CD14-positive monocyte (primary cell): ENCODE results near the gene SLC16A11. TPM values are rescaled to one million over a fixed set of nuclear protein-coding genes. Genes with fewer than 3 reads are reported as not detected.
A peak's percentile ranks its signal among the peaks of the same experiment; 100 is the strongest.

ENCODE experiments used
- DNase-seq, 3 donors: peaks; one replicate each; pipeline ENCODE4 v3.0.0-alpha.2; 2011 to 2022
- H2AFZ ChIP-seq: 2 replicates; pipeline ENCODE4 v1.6.0; 2012; ENCODE audit warnings: mild to moderate bottlenecking, low read depth, low read length, inconsistent platforms; ENCODE audit not compliant: insufficient read depth, poor library complexity, severe bottlenecking
- H3K27ac ChIP-seq, 2 donors: 1 replicate in 1 of 2; 2 replicates in 1 of 2; pipeline ENCODE4 v1.5.1; 2012 to 2013; ENCODE audit warnings: low read length in 2 of 2, control low read depth in 1 of 2, inconsistent platforms in 1 of 2, low read depth in 1 of 2, mild to moderate bottlenecking in 1 of 2
- H3K27me3 ChIP-seq, 2 donors: one replicate each; pipeline versions ENCODE4 v1.6.0 to v1.6.1; 2011 to 2013; ENCODE audit warnings: low read length in 2 of 2; ENCODE audit not compliant: control insufficient read depth in 2 of 2, insufficient read depth in 2 of 2
- H3K36me3 ChIP-seq, 2 donors: replicated peaks in 1 of 2; 1 replicate in 1 of 2; 2 replicates in 1 of 2; pipeline versions ENCODE4 v1.5.1 to v1.6.1; 2012 to 2013; ENCODE audit warnings: low read length in 2 of 2, control low read depth in 1 of 2, inconsistent platforms in 1 of 2, mild to moderate bottlenecking in 1 of 2; ENCODE audit not compliant: insufficient read depth in 2 of 2, control insufficient read depth in 1 of 2
- H3K4me1 ChIP-seq, 2 donors: 1 replicate in 1 of 2; 2 replicates in 1 of 2; pipeline versions ENCODE4 v1.5.1 to v1.6.1; 2012 to 2013; ENCODE audit warnings: low read length in 2 of 2, control low read depth in 1 of 2, inconsistent platforms in 1 of 2, mild to moderate bottlenecking in 1 of 2, moderate library complexity in 1 of 2; ENCODE audit not compliant: insufficient read depth in 2 of 2, control insufficient read depth in 1 of 2
- H3K4me2 ChIP-seq: replicated peaks from 2 replicates; pipeline ENCODE3; 2012; ENCODE audit warnings: low read length, moderate library complexity, mild to moderate bottlenecking; ENCODE audit not compliant: poor library complexity, severe bottlenecking; ENCODE audit errors: extremely low read depth
- H3K4me3 ChIP-seq, 3 experiments: fragments of 200-600 bp in 1 of 3; sonication (generic) in 1 of 3; replicated peaks in 1 of 3; 1 replicate in 2 of 3; 2 replicates in 1 of 3; pipeline ENCODE4 v1.5.1; 2011 to 2013; ENCODE audit warnings: low read length in 3 of 3, mild to moderate bottlenecking in 3 of 3, control low read depth in 2 of 3, low read depth in 2 of 3, inconsistent platforms in 1 of 3, moderate library complexity in 1 of 3
- H3K79me2 ChIP-seq: 2 replicates; pipeline ENCODE4 v1.6.0; 2012; ENCODE audit warnings: mild to moderate bottlenecking, control low read depth, inconsistent platforms, low read length, moderate library complexity; ENCODE audit not compliant: insufficient read depth
- H3K9ac ChIP-seq: 2 replicates; pipeline ENCODE4 v1.6.0; 2017; ENCODE audit warnings: low read length, mild to moderate bottlenecking; ENCODE audit not compliant: insufficient read depth, poor library complexity, severe bottlenecking
- H3K9me3 ChIP-seq, 2 donors: replicated peaks in 1 of 2; 1 replicate in 1 of 2; 2 replicates in 1 of 2; pipeline versions ENCODE4 v1.5.1 to v1.6.1; 2012 to 2013; ENCODE audit warnings: low read length in 2 of 2, control low read depth in 1 of 2; ENCODE audit not compliant: control insufficient read depth in 1 of 2, insufficient read depth in 1 of 2
- H4K20me1 ChIP-seq: 2 replicates; pipeline ENCODE4 v1.6.0; 2012; ENCODE audit warnings: mild to moderate bottlenecking, low read length, control low read depth, moderate library complexity; ENCODE audit not compliant: insufficient read depth
- H3K27ac Mint-ChIP-seq, 7 donors: one replicate each; pipeline ENCODE4 v1.8.0; 2020; ENCODE audit warnings: mild to moderate bottlenecking in 7 of 7, mixed read lengths in 7 of 7, moderate library complexity in 6 of 7, inconsistent platforms in 2 of 7
- H3K27me3 Mint-ChIP-seq, 3 donors: one replicate each; pipeline ENCODE4 v1.8.0; 2021 to 2022; ENCODE audit warnings: low read depth in 3 of 3, mild to moderate bottlenecking in 3 of 3, mixed read lengths in 3 of 3, moderate library complexity in 3 of 3, inconsistent platforms in 1 of 3
- H3K36me3 Mint-ChIP-seq, 2 donors: one replicate each; pipeline ENCODE4 v1.8.0; 2020; ENCODE audit warnings: mixed read lengths in 2 of 2, inconsistent platforms in 1 of 2, mild to moderate bottlenecking in 1 of 2
- H3K4me1 Mint-ChIP-seq: one replicate; pipeline ENCODE4 v1.8.0; 2020; ENCODE audit warnings: mild to moderate bottlenecking, mixed read lengths
- H3K4me3 Mint-ChIP-seq, 2 donors: one replicate each; pipeline ENCODE4 v1.8.0; 2020; ENCODE audit warnings: mild to moderate bottlenecking in 2 of 2, mixed read lengths in 2 of 2, moderate library complexity in 1 of 2
- H3K9me3 Mint-ChIP-seq, 7 donors: one replicate each; pipeline ENCODE4 v1.8.0; 2020 to 2022; ENCODE audit warnings: mixed read lengths in 7 of 7, mild to moderate bottlenecking in 6 of 7, moderate library complexity in 6 of 7, inconsistent platforms in 2 of 7
- WGBS: methylation state at CpG from one replicate; pipeline ENCODE4 v1.1.5; 2013; ENCODE audit warnings: missing lambda C conversion rate; ENCODE audit not compliant: insufficient coverage; 5-methylcytosine and 5-hydroxymethylcytosine counted together
- intact Hi-C, 2 donors: fragments of 100-400 bp; cut with micrococcal nuclease; formaldehyde crosslinking; loops; one replicate each; pipeline versions ENCODE4 v1.15.0 to v1.15.1; 2023
- polyA plus RNA-seq, 3 donors: library from polyadenylated mRNA; depleted of rRNA in 1 of 3; unstranded in 2 of 3; stranded (reverse) in 1 of 3; fragments of 300-500 nt in 2 of 3; fragments of >200 nt in 1 of 3; fragmentation: Illumina TruSeq in 2 of 3; gene quantifications; 1 replicate in 2 of 3; 2 replicates in 1 of 3; pipeline ENCODE4 v1.2.3, GENCODE V29; 2012 to 2021
- TF ChIP-seq, protein P1 (sequence below): fragments of 200-600 bp; IDR thresholded peaks from one replicate; pipeline ENCODE4 v1.8.0; 2022; ENCODE audit warnings: antibody characterized with exemption, mild to moderate bottlenecking

Gene SLC16A11
- polyA plus RNA-seq, 3 donors = not detected

DNA sequence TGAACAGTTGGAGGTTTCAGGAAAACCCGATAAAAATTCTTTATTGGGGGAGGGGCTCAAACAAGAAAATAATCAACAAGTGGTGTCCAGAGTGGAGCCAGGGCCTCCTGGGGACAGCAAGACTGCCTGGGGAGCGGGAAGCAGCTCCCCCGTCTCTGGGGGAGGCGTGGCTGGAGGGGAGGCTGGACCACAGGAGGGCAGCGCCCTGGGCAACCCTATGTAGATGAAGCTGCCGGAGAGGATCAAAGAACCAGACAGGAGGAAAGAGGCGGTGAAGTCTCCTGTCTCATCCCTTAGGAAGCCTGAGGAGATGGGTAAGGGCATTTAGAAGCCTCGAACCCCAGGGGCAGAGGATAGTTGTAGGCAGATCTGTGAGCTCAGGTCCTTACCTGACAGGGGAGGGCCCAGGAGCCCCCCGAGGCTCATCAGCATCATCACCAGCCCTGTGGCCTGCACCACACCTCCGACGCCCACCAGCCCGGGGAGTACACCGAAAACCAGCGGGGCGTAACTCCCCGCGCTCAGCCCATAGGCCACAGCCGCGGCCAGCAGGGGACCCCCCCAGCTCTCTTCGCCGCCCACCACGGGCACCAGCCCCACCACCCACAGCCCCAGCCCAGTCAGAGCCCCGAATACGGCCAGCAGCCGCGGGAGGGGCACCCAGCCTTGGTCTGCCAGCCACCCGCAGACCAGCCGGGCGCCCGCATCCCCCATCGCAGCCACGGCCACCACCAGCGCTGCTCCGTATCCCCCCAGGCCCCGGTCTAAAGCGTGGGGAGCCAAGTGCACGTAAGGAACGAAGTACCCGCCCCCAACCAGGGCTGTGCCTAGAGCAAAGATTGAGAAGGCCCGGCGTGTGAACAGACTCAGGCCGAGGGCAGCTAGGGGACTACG lies 2.0 kb downstream of the SLC16A11 start:
- H3K36me3 Mint-ChIP-seq = peaks cover 5 to 12% of the 10 kb centered on the region in 2 donors
- Histone ChIP-seq H3K27me3 (peaks cover 32 to 46% of the 10 kb centered on the region in 2 donors), H3K4me2 (peak overlapping the region; percentile 79), H3K79me2 (peaks cover under 1% of the 10 kb centered on the region), H3K9ac (no peak overlapping the region), H2AFZ (peak overlapping the region; percentile 48), H3K4me1 (peaks cover 35 to 36% of the 10 kb centered on the region in 2 donors), H3K4me3 (peak overlapping the region in 1 of 3 experiments; percentile 63), H3K9me3 (peaks cover 0 to 4% of the 10 kb centered on the region in 2 donors), H4K20me1 (peaks cover 4% of the 10 kb centered on the region), H3K36me3 (no peaks in the 10 kb centered on the region), H3K27ac (no peak overlapping the region)
- H3K9me3 Mint-ChIP-seq = peaks cover 0 to 11% (median 4%) of the 10 kb centered on the region in 7 donors
- TF ChIP-seq, protein P1, sequence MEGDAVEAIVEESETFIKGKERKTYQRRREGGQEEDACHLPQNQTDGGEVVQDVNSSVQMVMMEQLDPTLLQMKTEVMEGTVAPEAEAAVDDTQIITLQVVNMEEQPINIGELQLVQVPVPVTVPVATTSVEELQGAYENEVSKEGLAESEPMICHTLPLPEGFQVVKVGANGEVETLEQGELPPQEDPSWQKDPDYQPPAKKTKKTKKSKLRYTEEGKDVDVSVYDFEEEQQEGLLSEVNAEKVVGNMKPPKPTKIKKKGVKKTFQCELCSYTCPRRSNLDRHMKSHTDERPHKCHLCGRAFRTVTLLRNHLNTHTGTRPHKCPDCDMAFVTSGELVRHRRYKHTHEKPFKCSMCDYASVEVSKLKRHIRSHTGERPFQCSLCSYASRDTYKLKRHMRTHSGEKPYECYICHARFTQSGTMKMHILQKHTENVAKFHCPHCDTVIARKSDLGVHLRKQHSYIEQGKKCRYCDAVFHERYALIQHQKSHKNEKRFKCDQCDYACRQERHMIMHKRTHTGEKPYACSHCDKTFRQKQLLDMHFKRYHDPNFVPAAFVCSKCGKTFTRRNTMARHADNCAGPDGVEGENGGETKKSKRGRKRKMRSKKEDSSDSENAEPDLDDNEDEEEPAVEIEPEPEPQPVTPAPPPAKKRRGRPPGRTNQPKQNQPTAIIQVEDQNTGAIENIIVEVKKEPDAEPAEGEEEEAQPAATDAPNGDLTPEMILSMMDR = no peak
- peak overlapping the region; percentile 50 to 81 for H3K4me3 Mint-ChIP-seq
- intact Hi-C loops = loop anchor here in 1 of 2 donors (5.0 kb wide), 1 partner anchor 250 kb away; the partner anchor contains the start of gene YBX2
- no peak overlapping the region for H3K27ac Mint-ChIP-seq
- H3K27me3 Mint-ChIP-seq = peaks cover 38 to 55% (median 50%) of the 10 kb centered on the region in 3 donors
- DNase-seq = no peak
- H3K4me1 Mint-ChIP-seq = peaks cover 41% of the 10 kb centered on the region
- 30% methylated on average over 36 of the region's 43 CpGs for WGBS

- no peak overlapping the region for H3K9ac ChIP-seq
- DNase-seq = no peak
- H3K36me3 ChIP-seq = no peaks in the 10 kb centered on the region
- H3K4me2 ChIP-seq = no peak overlapping the region
- no peak overlapping the region for H3K4me3 Mint-ChIP-seq
- WGBS = 85% methylated on average over 3 of the region's 5 CpGs
- H3K27me3 Mint-ChIP-seq = peaks cover 31 to 44% (median 44%) of the 10 kb centered on the region in 3 donors
- peaks cover 0 to 11% (median 4%) of the 10 kb centered on the region in 7 donors for H3K9me3 Mint-ChIP-seq
- intact Hi-C loops = loop anchor here in 1 of 2 donors (5.0 kb wide), 1 partner anchor 252 kb away; the partner anchor contains the start of gene YBX2
- no peak overlapping the region for H3K4me3 ChIP-seq
- H3K36me3 Mint-ChIP-seq = peaks cover 3 to 12% of the 10 kb centered on the region in 2 donors
- H3K79me2 ChIP-seq = peaks cover 10% of the 10 kb centered on the region
- H3K27ac ChIP-seq = no peak overlapping the region
- H3K4me1 ChIP-seq = peaks cover 39 to 42% of the 10 kb centered on the region in 2 donors
- no peak overlapping the region for H2AFZ ChIP-seq
- TF ChIP-seq, protein P1 = no peak
- peaks cover 32 to 38% of the 10 kb centered on the region in 2 donors for H3K27me3 ChIP-seq
- peak overlapping the region in 2 of 7 donors; percentile 70 to 74 for H3K27ac Mint-ChIP-seq
- peaks cover 46% of the 10 kb centered on the region for H3K4me1 Mint-ChIP-seq
- H3K9me3 ChIP-seq = peaks cover 0 to 4% of the 10 kb centered on the region in 2 donors
- peaks cover 4% of the 10 kb centered on the region for H4K20me1 ChIP-seq
These were observed 4.1 kb downstream of the SLC16A11 start for GRCh38 chr17:7039832-7040231.
